ENCODE data around the gene MMP17. TPM values are rescaled to one million over a fixed set of nuclear protein-coding genes. Genes with fewer than 3 reads are reported as not detected.

MMP17 gene
- total RNA-seq (2013), result 24.4 TPM
- polyA plus RNA-seq, result 10 to 100 TPM in 1 of 3 donors, 1 to 10 TPM in 2; 2.8 to 78.3 (median 3.0) TPM
- polyA minus RNA-seq, result 24.2 and 25.4 TPM in 2 replicates
- total RNA-seq, result 8.9 to 25.3 (median 13.5) reads per million in 11 experiments

DNA sequence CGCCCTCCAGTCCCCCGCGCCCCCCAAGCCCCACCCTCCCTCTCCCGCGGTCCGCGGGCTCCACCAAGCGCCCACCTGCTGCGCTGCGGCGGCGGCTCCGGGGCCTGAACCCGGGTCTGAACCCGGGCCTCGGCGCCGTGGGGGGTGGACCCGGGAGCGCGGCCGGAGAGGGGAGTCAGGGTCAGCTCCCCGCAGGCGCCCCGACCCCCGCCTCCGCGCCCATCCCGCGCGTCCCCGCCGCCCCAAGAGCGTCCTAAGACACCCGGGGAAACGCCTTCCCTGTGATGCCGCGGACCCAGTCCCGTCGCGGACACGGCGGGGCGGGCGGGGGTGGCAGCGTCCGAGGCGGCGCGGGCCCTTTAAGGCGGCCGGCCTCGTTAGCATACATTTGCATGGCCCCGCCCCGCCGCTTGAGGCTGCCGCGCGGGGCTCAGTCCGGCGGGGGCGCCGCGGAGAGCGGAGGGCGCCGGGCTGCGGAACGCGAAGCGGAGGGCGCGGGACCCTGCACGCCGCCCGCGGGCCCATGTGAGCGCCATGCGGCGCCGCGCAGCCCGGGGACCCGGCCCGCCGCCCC is at the start of gene MMP17:
TSS of gene MMP17 (plus strand) at position 433 of the 574 bp plus-strand sequence. CDS start at position 535, 102 bp downstream.
- peak within 1 kb of the TSS; percentile 20 to 72 for H3K27ac ChIP-seq (ENCODE audit: low read depth in 1 of 2, low read length in 2 of 2)
- intact Hi-C loops (cut with micrococcal nuclease), result loop anchor here (5.0 to 10.0 kb wide), 3 partner anchors 56 to 116 kb away; partner anchors contain the start of gene SFSWAP (in 2 of the 2)
- Mint-ChIP-seq H3K27ac (peak within 1 kb of the TSS in 6 of 7 donors; percentile 25 to 87 (median 70)), H3K36me3 (peaks cover 5 to 11% of the 10 kb centered on the region in 2 donors), H3K27me3 (ENCODE audit: low read depth in 3 of 3) (peaks cover 2 to 33% (median 30%) of the 10 kb centered on the region in 3 donors), H3K4me3 (peak within 1 kb of the TSS; percentile 92 to 96), H3K9me3 (peaks cover 0 to 2% (median 0%) of the 10 kb centered on the region in 7 donors), H3K4me1 (peaks cover 43% of the 10 kb centered on the region)
- WGBS (ENCODE audit: insufficient coverage), result under 1% methylated on average over 79 of the region's 86 CpGs
- DNase-seq, result peak; percentile 55 to 78 (median 67)
- peaks cover 39% of the 10 kb centered on the region for H3K79me2 ChIP-seq (ENCODE audit: insufficient read depth, low read length)
- H4K20me1 ChIP-seq (ENCODE audit: insufficient read depth, low read length), result peaks cover 38% of the 10 kb centered on the region
- peaks cover 29 to 38% of the 10 kb centered on the region in 2 donors for H3K4me1 ChIP-seq (ENCODE audit: control insufficient read depth in 1 of 2, insufficient read depth in 2 of 2, low read length in 2 of 2)
- peak within 1 kb of the TSS; percentile 81 for H2AFZ ChIP-seq (ENCODE audit: insufficient read depth, low read depth, low read length, poor library complexity, severe bottlenecking)
- H3K36me3 ChIP-seq (replicated peaks in 1 of 2; ENCODE audit: control insufficient read depth in 1 of 2, insufficient read depth in 2 of 2, low read length in 2 of 2), result peaks cover 0 to 4% of the 10 kb centered on the region in 2 donors
- no peaks in the 10 kb centered on the region for H3K9me3 ChIP-seq (replicated peaks in 1 of 2; ENCODE audit: control insufficient read depth in 1 of 2, insufficient read depth in 1 of 2, low read length in 2 of 2)
- TF ChIP-seq, protein P1, sequence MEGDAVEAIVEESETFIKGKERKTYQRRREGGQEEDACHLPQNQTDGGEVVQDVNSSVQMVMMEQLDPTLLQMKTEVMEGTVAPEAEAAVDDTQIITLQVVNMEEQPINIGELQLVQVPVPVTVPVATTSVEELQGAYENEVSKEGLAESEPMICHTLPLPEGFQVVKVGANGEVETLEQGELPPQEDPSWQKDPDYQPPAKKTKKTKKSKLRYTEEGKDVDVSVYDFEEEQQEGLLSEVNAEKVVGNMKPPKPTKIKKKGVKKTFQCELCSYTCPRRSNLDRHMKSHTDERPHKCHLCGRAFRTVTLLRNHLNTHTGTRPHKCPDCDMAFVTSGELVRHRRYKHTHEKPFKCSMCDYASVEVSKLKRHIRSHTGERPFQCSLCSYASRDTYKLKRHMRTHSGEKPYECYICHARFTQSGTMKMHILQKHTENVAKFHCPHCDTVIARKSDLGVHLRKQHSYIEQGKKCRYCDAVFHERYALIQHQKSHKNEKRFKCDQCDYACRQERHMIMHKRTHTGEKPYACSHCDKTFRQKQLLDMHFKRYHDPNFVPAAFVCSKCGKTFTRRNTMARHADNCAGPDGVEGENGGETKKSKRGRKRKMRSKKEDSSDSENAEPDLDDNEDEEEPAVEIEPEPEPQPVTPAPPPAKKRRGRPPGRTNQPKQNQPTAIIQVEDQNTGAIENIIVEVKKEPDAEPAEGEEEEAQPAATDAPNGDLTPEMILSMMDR (IDR thresholded peaks at IDR 0.05), result peak; percentile 33
- peak within 1 kb of the TSS; percentile 83 for H3K4me2 ChIP-seq (replicated peaks; ENCODE audit: extremely low read depth, low read length, poor library complexity, severe bottlenecking)
- peak within 1 kb of the TSS; percentile 64 to 94 (median 69) for H3K4me3 ChIP-seq (replicated peaks in 1 of 3; ENCODE audit: low read depth in 2 of 3, low read length in 3 of 3)
- peak within 1 kb of the TSS; percentile 78 for H3K9ac ChIP-seq (ENCODE audit: insufficient read depth, low read length, poor library complexity, severe bottlenecking)
- H3K27me3 ChIP-seq (ENCODE audit: control insufficient read depth in 2 of 2, insufficient read depth in 2 of 2, low read length in 2 of 2), result peaks cover 0 to 15% of the 10 kb centered on the region in 2 donors

DNA sequence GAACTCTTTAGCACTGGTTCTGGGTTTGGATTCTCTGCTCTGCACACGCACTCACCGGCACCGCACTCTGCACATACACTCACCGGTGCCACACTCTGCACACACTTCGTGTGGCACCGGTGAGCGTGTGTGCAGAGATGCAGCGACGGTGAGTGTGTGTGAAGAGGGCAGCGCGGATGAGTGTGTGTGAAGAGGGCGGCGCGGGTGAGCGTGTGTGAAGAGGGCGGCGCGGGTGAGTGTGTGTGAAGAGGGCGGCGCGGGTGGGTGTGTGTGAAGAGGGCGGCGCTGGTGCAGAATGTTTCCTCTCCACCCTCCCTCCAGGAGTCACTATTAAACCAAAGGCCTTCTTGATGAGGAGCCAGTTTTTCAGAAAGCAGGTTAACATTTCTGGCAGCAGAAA is 49.2 kb upstream of the MMP17 start:
- H3K4me3 Mint-ChIP-seq, result no peak overlapping the region
- peak overlapping the region in 2 of 7 donors; percentile 21 to 68 for H3K27ac Mint-ChIP-seq
- no peak overlapping the region for H3K4me3 ChIP-seq (replicated peaks in 1 of 3; ENCODE audit: low read depth in 2 of 3, low read length in 3 of 3)
- peaks cover 59 to 76% of the 10 kb centered on the region in 2 donors for H3K36me3 Mint-ChIP-seq
- no peak overlapping the region for H2AFZ ChIP-seq (ENCODE audit: insufficient read depth, low read depth, low read length, poor library complexity, severe bottlenecking)
- H3K9me3 Mint-ChIP-seq, result no peaks in the 10 kb centered on the region
- H3K27ac ChIP-seq (ENCODE audit: low read depth in 1 of 2, low read length in 2 of 2), result no peak overlapping the region
- H3K4me2 ChIP-seq (replicated peaks; ENCODE audit: extremely low read depth, low read length, poor library complexity, severe bottlenecking), result no peak overlapping the region
- no peaks in the 10 kb centered on the region for H3K79me2 ChIP-seq (ENCODE audit: insufficient read depth, low read length)
- H3K27me3 Mint-ChIP-seq (ENCODE audit: low read depth in 3 of 3), result no peaks in the 10 kb centered on the region
- H3K9ac ChIP-seq (ENCODE audit: insufficient read depth, low read length, poor library complexity, severe bottlenecking), result no peak overlapping the region
- H3K4me1 ChIP-seq (ENCODE audit: control insufficient read depth in 1 of 2, insufficient read depth in 2 of 2, low read length in 2 of 2), result peaks cover 0 to 6% of the 10 kb centered on the region in 2 donors
- no peak for DNase-seq
- no peaks in the 10 kb centered on the region for H3K27me3 ChIP-seq (ENCODE audit: control insufficient read depth in 2 of 2, insufficient read depth in 2 of 2, low read length in 2 of 2)
- intact Hi-C loops (cut with micrococcal nuclease), result loop anchor here in 1 of 2 donors (10.0 kb wide), 1 partner anchor 56 kb away; no protein-coding TSS in a partner anchor
- peaks cover 50 to 78% of the 10 kb centered on the region in 2 donors for H3K36me3 ChIP-seq (replicated peaks in 1 of 2; ENCODE audit: control insufficient read depth in 1 of 2, insufficient read depth in 2 of 2, low read length in 2 of 2)
- H3K4me1 Mint-ChIP-seq, result peaks cover 7% of the 10 kb centered on the region
- no peaks in the 10 kb centered on the region for H3K9me3 ChIP-seq (replicated peaks in 1 of 2; ENCODE audit: control insufficient read depth in 1 of 2, insufficient read depth in 1 of 2, low read length in 2 of 2)
- 100% methylated on average over 10 of the region's 23 CpGs for WGBS (ENCODE audit: insufficient coverage)
- peaks cover 3% of the 10 kb centered on the region for H4K20me1 ChIP-seq (ENCODE audit: insufficient read depth, low read length)
- TF ChIP-seq, protein P1 (IDR thresholded peaks at IDR 0.05), result no peak
